Breast epithelium (tissue), 3 donors: Measurements from ENCODE around the gene GOLGA8B.

Experiments
- POLR2A ChIP-seq: fragments of 450-650 bp; IDR thresholded peaks from one replicate; pipeline ENCODE4 v1.6.1; 2016; ENCODE audit warnings: antibody characterized with exemption, mild to moderate bottlenecking, moderate library complexity
- TF ChIP-seq, protein P1 (sequence below), 3 donors: fragments of 450-650 bp; IDR thresholded peaks; one replicate each; pipeline ENCODE4 v1.5.1; 2016 to 2017; ENCODE audit warnings: antibody characterized with exemption in 3 of 3, mild to moderate bottlenecking in 3 of 3, moderate library complexity in 3 of 3

GRCh38 chr15:34618073-34618472 lies 34.6 kb upstream of the GOLGA8B start:
- no peak for TF ChIP-seq POLR2A
- TF ChIP-seq, protein P1, sequence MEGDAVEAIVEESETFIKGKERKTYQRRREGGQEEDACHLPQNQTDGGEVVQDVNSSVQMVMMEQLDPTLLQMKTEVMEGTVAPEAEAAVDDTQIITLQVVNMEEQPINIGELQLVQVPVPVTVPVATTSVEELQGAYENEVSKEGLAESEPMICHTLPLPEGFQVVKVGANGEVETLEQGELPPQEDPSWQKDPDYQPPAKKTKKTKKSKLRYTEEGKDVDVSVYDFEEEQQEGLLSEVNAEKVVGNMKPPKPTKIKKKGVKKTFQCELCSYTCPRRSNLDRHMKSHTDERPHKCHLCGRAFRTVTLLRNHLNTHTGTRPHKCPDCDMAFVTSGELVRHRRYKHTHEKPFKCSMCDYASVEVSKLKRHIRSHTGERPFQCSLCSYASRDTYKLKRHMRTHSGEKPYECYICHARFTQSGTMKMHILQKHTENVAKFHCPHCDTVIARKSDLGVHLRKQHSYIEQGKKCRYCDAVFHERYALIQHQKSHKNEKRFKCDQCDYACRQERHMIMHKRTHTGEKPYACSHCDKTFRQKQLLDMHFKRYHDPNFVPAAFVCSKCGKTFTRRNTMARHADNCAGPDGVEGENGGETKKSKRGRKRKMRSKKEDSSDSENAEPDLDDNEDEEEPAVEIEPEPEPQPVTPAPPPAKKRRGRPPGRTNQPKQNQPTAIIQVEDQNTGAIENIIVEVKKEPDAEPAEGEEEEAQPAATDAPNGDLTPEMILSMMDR (IDR thresholded peaks at IDR 0.05) = no peak
